Calu3 (cell line): ENCODE results near the gene EBPL. TPM values are rescaled to one million over a fixed set of nuclear protein-coding genes. Genes with fewer than 3 reads are reported as not detected.

Experiments used
- BruUV-seq: library from RNA; stranded (reverse); fragments of 400-500 nt; replicated peaks from 2 replicates; lab custom pipeline; 2021; lab: Mats Ljungman, UMichigan
- CTCF ChIA-PET: fragments of 300-600 bp; sonication (Branson Sonifier 250); formaldehyde crosslinking; loops from one replicate; lab custom pipeline; 2022; ENCODE audit warnings: antibody characterized with exemption; lab: Charles Lee
- DNase-seq: peaks from one replicate; pipeline ENCODE4 v3.0.0; 2022
- H3K27ac Mint-ChIP-seq: one replicate; pipeline ENCODE4 v1.8.0; 2022; ENCODE audit warnings: mixed read lengths; ENCODE audit not compliant: unreplicated experiment
- H3K27me3 Mint-ChIP-seq: one replicate; pipeline ENCODE4 v1.8.0; 2022; ENCODE audit warnings: mixed read lengths; ENCODE audit not compliant: unreplicated experiment
- H3K36me3 Mint-ChIP-seq: one replicate; pipeline ENCODE4 v1.8.0; 2022; ENCODE audit warnings: mild to moderate bottlenecking, moderate library complexity, mixed read lengths; ENCODE audit not compliant: insufficient read depth, unreplicated experiment
- H3K4me1 Mint-ChIP-seq: one replicate; pipeline ENCODE4 v1.8.0; 2022; ENCODE audit warnings: mild to moderate bottlenecking, low read depth, mixed read lengths; ENCODE audit not compliant: unreplicated experiment
- H3K4me3 Mint-ChIP-seq: one replicate; pipeline ENCODE4 v1.8.0; 2022; ENCODE audit warnings: mild to moderate bottlenecking, low read depth, moderate library complexity, mixed read lengths; ENCODE audit not compliant: unreplicated experiment
- H3K9me3 Mint-ChIP-seq: one replicate; pipeline ENCODE4 v1.8.0; 2022; ENCODE audit warnings: low read depth, mixed read lengths; ENCODE audit not compliant: unreplicated experiment
- CTCF ChIP-seq: fragments of 200-600 bp; IDR thresholded peaks from one replicate; pipeline ENCODE4 v1.8.0; 2022; ENCODE audit warnings: antibody characterized with exemption; ENCODE audit not compliant: unreplicated experiment
- intact Hi-C: fragments of 100-400 bp; cut with micrococcal nuclease; formaldehyde crosslinking; loops from one replicate; pipeline ENCODE4 v1.10.0; 2022; ENCODE audit not compliant: unreplicated experiment
- total RNA-seq: library from RNA; stranded (reverse); gene quantifications from 2 replicates; pipeline ENCODE4 v1.2.3, GENCODE V29; 2022

EBPL gene
- total RNA-seq, 1 experiment from 2014 or later: 43.9 TPM

DNA sequence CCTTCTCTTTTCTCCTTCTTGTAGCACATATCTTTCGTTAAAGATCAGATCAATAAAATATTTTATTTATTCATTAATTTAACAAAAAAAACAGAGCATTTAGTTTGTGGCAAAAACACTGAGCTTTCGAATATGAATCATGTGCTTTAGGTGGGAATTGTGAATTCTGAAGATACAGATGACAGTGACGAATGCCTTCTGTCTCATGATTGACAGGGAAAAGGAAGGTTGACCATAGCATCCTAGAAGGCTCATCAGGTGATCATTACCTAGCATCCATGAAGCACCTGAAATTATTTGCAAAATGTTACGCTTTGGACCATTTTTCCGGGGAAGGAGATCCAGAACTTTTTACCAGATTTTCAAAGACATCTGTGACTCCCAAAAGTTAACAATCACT lies 59.1 kb downstream of the EBPL start:
- CTCF ChIA-PET: no interaction called here
- Mint-ChIP-seq H3K27ac (no peak overlapping the region), H3K36me3 (no peaks in the 10 kb centered on the region), H3K4me1 (no peaks in the 10 kb centered on the region), H3K4me3 (no peak overlapping the region), H3K27me3 (no peaks in the 10 kb centered on the region), H3K9me3 (no peaks in the 10 kb centered on the region)
- DNase-seq: no peak
- intact Hi-C loops: no loop called here
- TF ChIP-seq CTCF: no peak
- no TSS peak for BruUV-seq

DNA sequence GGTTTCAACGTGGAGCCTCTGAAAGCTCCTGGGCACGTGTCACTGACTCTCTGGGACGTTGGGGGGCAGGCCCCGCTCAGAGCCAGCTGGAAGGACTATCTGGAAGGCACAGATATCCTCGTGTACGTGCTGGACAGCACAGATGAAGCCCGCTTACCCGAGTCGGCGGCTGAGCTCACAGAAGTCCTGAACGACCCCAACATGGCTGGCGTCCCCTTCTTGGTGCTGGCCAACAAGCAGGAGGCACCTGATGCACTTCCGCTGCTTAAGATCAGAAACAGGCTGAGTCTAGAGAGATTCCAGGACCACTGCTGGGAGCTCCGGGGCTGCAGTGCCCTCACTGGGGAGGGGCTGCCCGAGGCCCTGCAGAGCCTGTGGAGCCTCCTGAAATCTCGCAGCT lies 60.7 kb downstream of the EBPL start:
- intact Hi-C loops: no loop called here
- no TSS peak for BruUV-seq
- no peaks in the 10 kb centered on the region for H3K9me3 Mint-ChIP-seq
- no peak overlapping the region for H3K27ac Mint-ChIP-seq
- no peaks in the 10 kb centered on the region for H3K36me3 Mint-ChIP-seq
- no peak for DNase-seq
- TF ChIP-seq CTCF: no peak
- H3K4me1 Mint-ChIP-seq: no peaks in the 10 kb centered on the region
- no peak overlapping the region for H3K4me3 Mint-ChIP-seq
- CTCF ChIA-PET: no interaction called here
- H3K27me3 Mint-ChIP-seq: no peaks in the 10 kb centered on the region

GRCh38 chr13:49629947-49630346 lies 61.3 kb downstream of the EBPL start:
- no TSS peak for BruUV-seq
- Mint-ChIP-seq H3K27ac (no peak overlapping the region), H3K9me3 (no peaks in the 10 kb centered on the region), H3K27me3 (no peaks in the 10 kb centered on the region), H3K4me1 (no peaks in the 10 kb centered on the region), H3K4me3 (no peak overlapping the region), H3K36me3 (no peaks in the 10 kb centered on the region)
- TF ChIP-seq CTCF: no peak
- CTCF ChIA-PET: no interaction called here
- intact Hi-C loops: no loop called here
- no peak for DNase-seq

DNA sequence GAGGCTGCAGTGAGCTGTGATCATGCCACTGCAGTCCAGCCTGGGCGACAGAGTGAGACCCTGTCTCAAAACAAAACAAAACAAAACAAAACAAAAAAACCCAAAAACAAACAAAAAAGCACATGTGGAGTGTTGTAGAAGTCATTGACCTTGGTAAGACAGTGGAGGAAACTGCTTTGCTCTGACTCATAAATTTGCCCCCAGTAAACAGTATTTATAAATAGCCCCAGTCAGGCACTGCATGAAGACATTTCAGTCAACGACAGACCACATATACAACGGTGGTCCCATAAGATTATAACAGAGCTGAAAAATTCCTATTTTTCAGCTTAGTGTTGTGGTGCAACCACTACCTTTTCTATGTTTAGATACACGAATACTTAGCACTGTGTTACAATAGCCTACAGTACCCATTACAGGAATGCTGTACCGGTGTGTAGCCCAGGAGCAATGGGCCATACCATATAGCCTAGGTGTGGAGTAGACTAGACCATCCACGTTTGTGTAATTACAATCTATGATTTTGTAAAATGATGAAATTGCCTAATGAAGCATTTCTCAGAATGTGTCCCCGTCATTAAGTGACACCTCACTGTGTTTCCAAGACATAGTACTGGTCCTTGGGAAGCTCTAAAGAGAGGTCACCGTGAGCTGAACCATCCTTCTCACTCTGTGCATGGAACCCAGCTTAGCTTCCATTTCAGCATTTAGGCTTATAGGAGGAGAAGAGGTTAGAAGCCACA lies 61.9 kb downstream of the EBPL start:
- H3K27ac Mint-ChIP-seq: no peak overlapping the region
- no peak for DNase-seq

More for the DNA sequence above, 61.9 kb downstream of the EBPL start:
- CTCF ChIA-PET: no interaction called here
- no peaks in the 10 kb centered on the region for H3K36me3 Mint-ChIP-seq
- H3K27me3 Mint-ChIP-seq: no peaks in the 10 kb centered on the region
- no peaks in the 10 kb centered on the region for H3K4me1 Mint-ChIP-seq
- no peaks in the 10 kb centered on the region for H3K9me3 Mint-ChIP-seq
- intact Hi-C loops: no loop called here
- no peak overlapping the region for H3K4me3 Mint-ChIP-seq
- no peak for TF ChIP-seq CTCF
- BruUV-seq: no TSS peak
